ENCODE data around the gene SEPTIN10.

SEPTIN10 gene

DNA sequence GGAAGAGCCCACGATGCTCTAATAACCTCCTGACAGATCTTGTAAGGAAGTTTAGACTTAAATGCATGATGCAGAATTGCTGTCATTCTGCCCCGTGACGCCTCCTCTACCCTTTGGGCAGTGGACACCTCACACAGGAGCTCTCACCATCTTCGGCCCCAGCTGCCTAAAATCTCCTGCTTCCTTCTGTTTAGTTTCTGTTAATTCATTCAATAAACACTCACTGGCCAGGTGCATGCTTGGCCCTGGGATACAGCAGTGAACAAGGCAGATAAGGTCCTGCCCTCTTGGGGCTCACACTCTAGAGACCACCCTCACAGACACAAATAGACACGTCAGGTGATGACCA, 81.1 kb downstream of the SEPTIN10 start:
- H3K4me1 ChIP-seq (ENCODE audit: control insufficient read depth in 1 of 2, insufficient read depth in 2 of 2, low read length in 2 of 2) = peaks cover 0 to 16% of the 10 kb centered on the region in 2 donors
- no peaks in the 10 kb centered on the region for H3K9me3 ChIP-seq (ENCODE audit: control insufficient read depth in 1 of 2, low read length in 2 of 2)
- H3K27me3 ChIP-seq (ENCODE audit: low read depth, low read length) = no peaks in the 10 kb centered on the region

GRCh38 chr2:109531896-109532727, 81.7 kb downstream of the SEPTIN10 start:
- Histone ChIP-seq H3K27ac (ENCODE audit: low read length) (no peak overlapping the region), H3K36me3 (ENCODE audit: control insufficient read depth in 1 of 2, insufficient read depth in 2 of 2, low read length in 2 of 2) (no peaks in the 10 kb centered on the region), H3K9me3 (ENCODE audit: control insufficient read depth in 1 of 2, low read length in 2 of 2) (no peaks in the 10 kb centered on the region), H3K27me3 (ENCODE audit: low read depth, low read length) (no peaks in the 10 kb centered on the region), H3K4me1 (ENCODE audit: control insufficient read depth in 1 of 2, insufficient read depth in 2 of 2, low read length in 2 of 2) (peaks cover 0 to 16% of the 10 kb centered on the region in 2 donors), H3K4me3 (ENCODE audit: low read depth in 1 of 2, low read length in 2 of 2) (no peak overlapping the region)

More for the DNA sequence above, 81.1 kb downstream of the SEPTIN10 start:
- Histone ChIP-seq H3K4me3 (ENCODE audit: low read depth in 1 of 2, low read length in 2 of 2) (no peak overlapping the region), H3K36me3 (ENCODE audit: control insufficient read depth in 1 of 2, insufficient read depth in 2 of 2, low read length in 2 of 2) (no peaks in the 10 kb centered on the region), H3K27ac (ENCODE audit: low read length) (no peak overlapping the region)

DNA sequence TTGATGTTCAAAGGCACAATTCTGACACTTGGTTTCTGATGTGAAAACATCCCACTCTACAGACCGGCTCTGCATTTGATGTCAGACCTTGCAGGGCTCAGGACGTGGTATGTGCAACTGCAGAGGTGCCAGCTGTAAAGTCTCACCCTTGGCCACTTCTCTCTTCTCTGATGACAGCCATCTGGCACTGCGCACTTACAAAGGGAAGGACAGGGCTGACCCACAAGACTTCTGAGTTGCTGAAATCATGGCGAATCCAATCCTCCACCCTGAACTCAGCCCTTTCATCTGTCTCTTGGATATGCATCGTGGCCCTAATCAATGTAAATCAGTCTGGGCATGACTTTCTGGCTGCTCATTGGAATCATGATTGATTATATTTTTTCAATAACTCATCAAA, 82.5 kb downstream of the SEPTIN10 start:
- H3K27ac ChIP-seq (ENCODE audit: low read length) = no peak overlapping the region
- peaks cover 0 to 16% of the 10 kb centered on the region in 2 donors for H3K4me1 ChIP-seq (ENCODE audit: control insufficient read depth in 1 of 2, insufficient read depth in 2 of 2, low read length in 2 of 2)
- no peaks in the 10 kb centered on the region for H3K36me3 ChIP-seq (ENCODE audit: control insufficient read depth in 1 of 2, insufficient read depth in 2 of 2, low read length in 2 of 2)
- no peaks in the 10 kb centered on the region for H3K9me3 ChIP-seq (ENCODE audit: control insufficient read depth in 1 of 2, low read length in 2 of 2)
- no peak overlapping the region for H3K4me3 ChIP-seq (ENCODE audit: low read depth in 1 of 2, low read length in 2 of 2)
- H3K27me3 ChIP-seq (ENCODE audit: low read depth, low read length) = no peaks in the 10 kb centered on the region

GRCh38 chr2:109530712-109531111, 83.1 kb downstream of the SEPTIN10 start:
- no peak overlapping the region for H3K27ac ChIP-seq (ENCODE audit: low read length)
- no peaks in the 10 kb centered on the region for H3K36me3 ChIP-seq (ENCODE audit: control insufficient read depth in 1 of 2, insufficient read depth in 2 of 2, low read length in 2 of 2)
- H3K4me1 ChIP-seq (ENCODE audit: control insufficient read depth in 1 of 2, insufficient read depth in 2 of 2, low read length in 2 of 2) = peaks cover 0 to 16% of the 10 kb centered on the region in 2 donors
- no peak overlapping the region for H3K4me3 ChIP-seq (ENCODE audit: low read depth in 1 of 2, low read length in 2 of 2)
- H3K27me3 ChIP-seq (ENCODE audit: low read depth, low read length) = no peaks in the 10 kb centered on the region
- no peaks in the 10 kb centered on the region for H3K9me3 ChIP-seq (ENCODE audit: control insufficient read depth in 1 of 2, low read length in 2 of 2)

DNA sequence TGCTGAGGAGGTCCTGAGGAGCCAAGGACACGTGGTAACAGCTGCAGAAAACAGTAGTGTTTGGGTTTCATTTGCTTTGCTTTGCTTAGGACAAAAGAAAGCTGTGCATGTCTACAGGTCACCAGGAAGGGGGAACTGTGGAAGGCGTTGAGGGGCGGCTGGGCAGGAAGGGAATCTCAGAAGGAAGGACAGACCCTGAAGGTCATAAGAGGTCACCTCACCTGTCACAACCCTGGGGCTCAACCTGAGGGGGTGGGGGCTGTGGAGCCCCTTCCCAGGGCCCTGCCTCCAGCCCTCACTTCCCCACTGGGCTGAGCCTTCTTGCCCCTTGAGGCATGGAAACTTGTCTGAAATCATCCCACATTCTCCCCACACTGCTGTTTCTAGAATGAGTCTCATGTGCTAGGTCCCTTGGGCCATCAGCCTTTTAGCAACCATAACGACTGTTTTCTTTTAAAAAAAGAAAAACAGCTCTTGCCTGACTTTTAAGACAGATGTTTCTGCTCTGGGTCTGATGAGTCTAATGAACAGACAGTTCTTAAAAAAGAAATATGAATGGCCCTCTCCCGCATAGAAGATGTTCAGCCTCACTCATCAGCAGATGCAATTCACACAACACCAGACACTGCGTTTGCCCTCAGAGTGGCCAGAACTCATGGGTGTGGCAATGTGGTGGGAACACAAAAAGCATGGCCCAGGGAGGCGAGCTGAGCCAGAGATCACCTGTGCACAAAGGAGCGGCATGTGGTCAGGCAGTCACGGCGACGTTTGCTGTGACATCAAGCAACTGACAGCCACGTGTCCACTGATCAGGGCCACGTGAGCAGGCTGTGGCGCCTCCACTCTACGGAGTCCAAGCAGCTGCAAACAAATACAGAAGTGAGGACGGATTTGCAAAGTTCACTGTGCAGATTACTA, 84.0 kb downstream of the SEPTIN10 start:
- Histone ChIP-seq H3K36me3 (ENCODE audit: control insufficient read depth in 1 of 2, insufficient read depth in 2 of 2, low read length in 2 of 2) (no peaks in the 10 kb centered on the region), H3K9me3 (ENCODE audit: control insufficient read depth in 1 of 2, low read length in 2 of 2) (no peaks in the 10 kb centered on the region), H3K4me3 (ENCODE audit: low read depth in 1 of 2, low read length in 2 of 2) (no peak overlapping the region), H3K27me3 (ENCODE audit: low read depth, low read length) (no peaks in the 10 kb centered on the region), H3K27ac (ENCODE audit: low read length) (no peak overlapping the region), H3K4me1 (ENCODE audit: control insufficient read depth in 1 of 2, insufficient read depth in 2 of 2, low read length in 2 of 2) (peaks cover 0 to 10% of the 10 kb centered on the region in 2 donors)

DNA sequence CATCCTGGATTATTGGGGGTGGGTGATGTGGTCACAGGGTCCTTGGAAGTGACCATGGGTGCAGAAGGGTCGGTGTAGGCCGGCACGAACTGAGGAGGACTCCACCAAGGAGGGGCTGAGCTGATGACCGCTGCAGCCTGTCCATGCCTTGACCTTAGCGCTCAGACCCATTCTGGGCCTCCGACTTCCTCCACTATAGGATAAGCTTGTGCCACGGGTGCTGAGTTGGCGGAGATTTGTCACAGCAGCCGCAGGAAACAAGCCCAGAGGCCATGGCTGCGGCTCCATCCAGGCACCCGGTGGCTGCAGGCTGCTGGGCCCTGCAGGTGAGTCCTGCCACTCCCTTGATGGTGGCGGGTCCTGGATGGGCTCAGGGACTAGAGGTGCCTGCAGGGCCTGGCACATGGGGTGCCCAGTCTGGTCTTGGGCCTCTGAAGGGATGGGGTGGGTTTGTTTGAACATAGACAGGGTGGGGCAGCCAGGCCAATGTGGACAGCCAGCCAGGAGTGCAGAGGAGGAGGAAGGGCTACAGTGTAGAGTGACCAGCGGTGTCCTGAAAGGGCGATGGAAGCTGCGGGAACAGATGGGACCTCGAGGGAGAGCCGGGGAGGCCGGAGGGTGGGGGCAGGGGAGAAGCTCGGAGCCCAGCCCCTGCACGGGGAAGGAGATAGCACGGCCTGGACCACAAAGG, 84.8 kb downstream of the SEPTIN10 start:
- Histone ChIP-seq H3K4me3 (ENCODE audit: low read depth in 1 of 2, low read length in 2 of 2) (no peak overlapping the region), H3K27me3 (ENCODE audit: low read depth, low read length) (no peaks in the 10 kb centered on the region), H3K36me3 (ENCODE audit: control insufficient read depth in 1 of 2, insufficient read depth in 2 of 2, low read length in 2 of 2) (no peaks in the 10 kb centered on the region), H3K9me3 (ENCODE audit: control insufficient read depth in 1 of 2, low read length in 2 of 2) (no peaks in the 10 kb centered on the region), H3K4me1 (ENCODE audit: control insufficient read depth in 1 of 2, insufficient read depth in 2 of 2, low read length in 2 of 2) (peaks cover 0 to 10% of the 10 kb centered on the region in 2 donors), H3K27ac (ENCODE audit: low read length) (no peak overlapping the region)

GRCh38 chr2:109527846-109528705, 85.7 kb downstream of the SEPTIN10 start:
- H3K4me1 ChIP-seq (ENCODE audit: control insufficient read depth in 1 of 2, insufficient read depth in 2 of 2, low read length in 2 of 2) = peaks cover 0 to 10% of the 10 kb centered on the region in 2 donors
- no peaks in the 10 kb centered on the region for H3K27me3 ChIP-seq (ENCODE audit: low read depth, low read length)
- H3K36me3 ChIP-seq (ENCODE audit: control insufficient read depth in 1 of 2, insufficient read depth in 2 of 2, low read length in 2 of 2) = no peaks in the 10 kb centered on the region
- no peak overlapping the region for H3K27ac ChIP-seq (ENCODE audit: low read length)
- H3K4me3 ChIP-seq (ENCODE audit: low read depth in 1 of 2, low read length in 2 of 2) = no peak overlapping the region
- no peaks in the 10 kb centered on the region for H3K9me3 ChIP-seq (ENCODE audit: control insufficient read depth in 1 of 2, low read length in 2 of 2)

- H3K4me1 ChIP-seq (ENCODE audit: control insufficient read depth in 1 of 2, insufficient read depth in 2 of 2, low read length in 2 of 2) = peaks cover 0 to 10% of the 10 kb centered on the region in 2 donors
- H3K4me3 ChIP-seq (ENCODE audit: low read depth in 1 of 2, low read length in 2 of 2) = no peak overlapping the region
- H3K36me3 ChIP-seq (ENCODE audit: control insufficient read depth in 1 of 2, insufficient read depth in 2 of 2, low read length in 2 of 2) = no peaks in the 10 kb centered on the region
- no peak overlapping the region for H3K27ac ChIP-seq (ENCODE audit: low read length)
- H3K9me3 ChIP-seq (ENCODE audit: control insufficient read depth in 1 of 2, low read length in 2 of 2) = no peaks in the 10 kb centered on the region
- no peaks in the 10 kb centered on the region for H3K27me3 ChIP-seq (ENCODE audit: low read depth, low read length)
Observed at GRCh38 chr2:109527079-109527478, 86.7 kb downstream of the SEPTIN10 start.

- H3K27ac ChIP-seq (ENCODE audit: low read length) = no peak overlapping the region
- H3K27me3 ChIP-seq (ENCODE audit: low read depth, low read length) = no peaks in the 10 kb centered on the region
- no peaks in the 10 kb centered on the region for H3K9me3 ChIP-seq (ENCODE audit: control insufficient read depth in 1 of 2, low read length in 2 of 2)
- peaks cover 0 to 10% of the 10 kb centered on the region in 2 donors for H3K4me1 ChIP-seq (ENCODE audit: control insufficient read depth in 1 of 2, insufficient read depth in 2 of 2, low read length in 2 of 2)
- no peak overlapping the region for H3K4me3 ChIP-seq (ENCODE audit: low read depth in 1 of 2, low read length in 2 of 2)
- H3K36me3 ChIP-seq (ENCODE audit: control insufficient read depth in 1 of 2, insufficient read depth in 2 of 2, low read length in 2 of 2) = no peaks in the 10 kb centered on the region
Observed at GRCh38 chr2:109526442-109526970, 87.3 kb downstream of the SEPTIN10 start.

DNA sequence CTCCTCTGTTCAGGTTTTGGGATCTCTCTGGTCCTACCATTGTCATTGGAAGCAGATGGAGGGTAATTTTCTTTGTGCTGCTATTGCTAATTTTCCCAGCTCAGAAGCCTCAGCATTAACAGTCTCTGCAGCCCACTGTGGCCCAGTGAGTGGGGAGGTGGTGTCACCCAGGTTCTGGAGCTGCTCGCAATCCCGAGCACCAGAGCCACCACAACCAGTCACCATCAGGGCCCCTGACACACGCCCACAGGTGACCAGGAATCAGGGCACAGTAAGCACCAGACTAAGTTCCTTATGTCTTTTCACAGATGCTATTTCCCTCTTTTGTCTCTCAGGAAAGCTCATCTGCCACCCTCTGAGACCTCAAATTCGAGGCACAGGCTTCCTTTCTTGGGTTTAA, 87.9 kb downstream of the SEPTIN10 start:
- Histone ChIP-seq H3K36me3 (ENCODE audit: control insufficient read depth in 1 of 2, insufficient read depth in 2 of 2, low read length in 2 of 2) (no peaks in the 10 kb centered on the region), H3K27ac (ENCODE audit: low read length) (no peak overlapping the region), H3K4me3 (ENCODE audit: low read depth in 1 of 2, low read length in 2 of 2) (no peak overlapping the region), H3K9me3 (ENCODE audit: control insufficient read depth in 1 of 2, low read length in 2 of 2) (no peaks in the 10 kb centered on the region), H3K4me1 (ENCODE audit: control insufficient read depth in 1 of 2, insufficient read depth in 2 of 2, low read length in 2 of 2) (peaks cover 0 to 10% of the 10 kb centered on the region in 2 donors), H3K27me3 (ENCODE audit: low read depth, low read length) (no peaks in the 10 kb centered on the region)

Measured in muscle layer of duodenum (tissue), 2 donors.